Activated CD8-positive, alpha-beta memory T cell treated with anti-CD3 and anti-CD28 coated beads for 48 hours (primary cell): ENCODE measurements around the gene SLC6A3.

ENCODE experiments used
- DNase-seq, 3 experiments: peaks; one replicate each; pipeline ENCODE4 v3.0.0-alpha.2; 2020; ENCODE audit warnings: low read depth in 2 of 3, low spot score in 2 of 3

The SLC6A3 gene

DNA sequence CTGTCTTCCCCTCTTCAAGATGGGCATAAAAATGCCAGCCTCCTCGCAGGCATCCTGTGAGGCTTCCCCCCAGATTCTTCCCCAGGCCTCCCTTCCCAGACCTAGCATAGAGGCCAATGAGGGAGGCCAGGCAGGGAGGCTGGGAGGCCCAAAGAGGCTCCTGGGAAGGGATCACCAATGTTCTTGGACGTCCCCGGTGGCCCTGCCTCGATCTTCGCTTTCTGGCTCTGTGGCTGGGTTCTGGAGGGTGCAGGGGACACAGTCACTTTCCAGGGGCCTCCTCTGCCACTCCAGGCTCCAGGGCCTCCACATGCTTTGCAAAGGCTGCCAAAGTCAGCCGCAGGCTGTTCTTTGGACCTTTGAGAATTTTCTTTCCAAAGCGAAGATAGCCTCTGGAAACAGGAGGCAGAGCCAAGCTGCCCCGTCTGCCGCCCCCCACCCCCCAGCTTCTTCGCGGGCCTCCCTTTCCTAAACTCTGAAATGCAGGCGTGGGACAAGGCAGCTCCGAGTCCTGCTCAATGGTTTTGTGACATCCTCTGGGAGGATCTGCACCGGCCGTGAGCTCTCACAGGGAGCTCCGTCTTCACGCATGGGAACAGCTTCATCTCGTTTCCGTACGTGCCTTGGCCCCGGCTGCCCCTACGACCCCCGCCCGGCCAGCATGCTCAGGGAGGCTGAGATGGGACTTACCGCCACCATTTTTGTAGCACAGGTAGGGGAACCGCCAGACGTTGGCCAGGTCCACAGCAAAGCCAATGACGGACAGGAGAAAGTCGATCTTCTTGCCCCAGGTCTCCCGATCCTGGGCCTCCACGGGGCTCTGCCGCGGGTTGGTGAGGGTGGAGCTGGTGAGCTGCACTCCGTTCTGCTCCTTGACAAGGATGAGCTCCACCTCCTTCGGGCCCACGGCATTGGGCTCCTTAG, 2.8 kb downstream of the SLC6A3 start:
- no peak for DNase-seq

DNA sequence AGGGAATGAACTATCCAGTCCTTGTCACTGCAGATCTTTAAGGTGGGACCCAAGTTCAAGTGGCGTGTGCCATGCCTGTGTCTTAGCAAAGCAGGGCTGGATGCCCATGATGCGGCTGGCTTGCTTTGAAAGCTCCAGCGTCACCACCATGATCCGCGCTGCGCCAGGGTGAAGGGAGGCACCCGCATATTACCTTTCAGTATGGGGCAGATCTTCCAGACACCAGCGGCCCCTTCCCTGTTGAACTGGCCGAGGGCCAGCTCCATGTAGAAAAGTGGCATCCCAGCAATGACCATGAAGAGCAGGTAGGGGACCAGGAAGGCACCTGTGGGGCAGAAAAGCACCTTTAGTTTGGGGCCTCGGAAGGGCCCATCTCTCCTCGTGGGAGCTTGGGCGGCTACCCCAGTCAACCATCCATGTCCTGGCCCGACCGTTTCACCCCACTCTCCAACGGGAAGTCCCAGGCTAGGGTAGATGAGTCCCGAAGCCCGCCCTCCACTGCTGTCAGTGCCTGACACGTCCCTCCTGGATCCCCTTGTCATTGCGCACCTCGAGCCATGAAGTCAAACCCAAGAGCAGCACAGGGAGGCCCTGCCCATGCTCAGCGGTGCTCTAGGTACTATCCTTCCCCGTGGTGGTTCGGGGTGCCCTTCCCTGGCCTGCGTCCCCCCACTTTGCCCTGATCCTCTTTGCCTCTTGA, 3.9 kb downstream of the SLC6A3 start:
- DNase-seq: no peak

DNA sequence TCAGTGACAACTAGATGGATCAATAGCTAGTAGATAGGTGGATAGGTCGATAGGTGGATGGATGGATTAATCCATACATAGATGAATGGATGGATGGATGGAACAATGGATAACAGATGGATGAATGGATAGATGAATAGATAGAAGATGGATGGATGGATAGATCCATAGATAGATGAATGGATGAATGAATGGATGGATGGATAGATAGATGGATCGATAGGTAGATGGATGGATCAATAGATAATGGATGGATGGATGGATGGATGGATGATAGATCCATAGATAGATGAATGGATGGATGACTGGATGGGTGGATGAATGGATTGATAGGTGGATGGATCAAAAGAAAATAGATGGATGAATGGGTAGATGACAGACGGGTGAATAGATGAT, 5.1 kb downstream of the SLC6A3 start:
- DNase-seq: no peak

DNA sequence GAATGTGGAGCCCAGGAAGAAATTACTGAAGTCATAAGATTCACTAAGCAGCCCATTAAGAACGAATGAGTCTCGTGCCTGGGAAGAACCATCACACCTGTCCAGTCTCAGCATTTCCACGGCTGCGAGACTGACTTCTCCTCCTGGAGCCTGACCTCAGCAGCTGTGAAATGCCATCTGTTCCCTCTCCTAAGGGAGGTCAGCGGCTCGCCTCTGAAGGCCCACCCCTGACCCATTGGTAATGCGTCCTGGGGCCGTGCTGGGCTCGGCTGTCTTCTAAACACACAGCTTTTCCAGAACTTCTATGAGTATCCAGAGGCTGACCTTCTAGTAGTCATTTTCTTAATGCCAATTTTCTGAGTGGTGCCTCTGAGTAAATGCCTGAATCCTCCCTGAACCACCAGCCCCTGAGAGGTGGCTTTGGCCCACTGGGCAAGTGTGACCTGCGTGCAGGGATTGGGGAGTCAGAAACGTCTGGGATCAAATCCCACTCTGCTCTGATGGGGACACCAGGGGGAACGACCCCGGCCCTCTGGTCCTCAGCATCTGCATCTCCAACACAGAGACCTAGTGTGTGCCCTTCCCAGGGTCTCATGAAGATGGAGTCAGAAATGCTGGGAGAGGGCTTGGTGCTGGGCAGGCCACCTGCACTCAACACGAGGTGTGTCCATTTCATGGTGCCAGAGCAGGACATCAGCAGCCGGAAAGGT, 5.7 kb downstream of the SLC6A3 start:
- DNase-seq: no peak

DNA sequence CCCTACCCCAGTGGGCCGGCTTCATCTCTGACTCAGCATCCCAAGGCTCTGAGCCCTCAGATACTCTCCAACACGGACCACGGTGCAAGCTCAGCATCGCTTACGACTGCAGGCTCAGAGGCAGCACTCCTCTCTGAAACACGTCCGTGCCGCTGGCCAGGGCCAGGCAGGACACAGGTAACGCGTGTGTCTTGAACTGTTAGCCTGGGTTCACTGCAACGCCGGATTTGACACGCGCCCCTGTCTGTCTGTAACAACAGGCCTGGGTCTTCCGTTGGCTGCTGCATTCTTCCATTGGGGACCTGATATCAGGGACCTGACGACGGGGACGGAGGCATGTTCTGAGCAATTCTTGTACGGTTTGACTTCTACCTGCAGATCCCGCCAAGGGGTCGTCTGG, 6.4 kb downstream of the SLC6A3 start:
- DNase-seq: no peak

DNA sequence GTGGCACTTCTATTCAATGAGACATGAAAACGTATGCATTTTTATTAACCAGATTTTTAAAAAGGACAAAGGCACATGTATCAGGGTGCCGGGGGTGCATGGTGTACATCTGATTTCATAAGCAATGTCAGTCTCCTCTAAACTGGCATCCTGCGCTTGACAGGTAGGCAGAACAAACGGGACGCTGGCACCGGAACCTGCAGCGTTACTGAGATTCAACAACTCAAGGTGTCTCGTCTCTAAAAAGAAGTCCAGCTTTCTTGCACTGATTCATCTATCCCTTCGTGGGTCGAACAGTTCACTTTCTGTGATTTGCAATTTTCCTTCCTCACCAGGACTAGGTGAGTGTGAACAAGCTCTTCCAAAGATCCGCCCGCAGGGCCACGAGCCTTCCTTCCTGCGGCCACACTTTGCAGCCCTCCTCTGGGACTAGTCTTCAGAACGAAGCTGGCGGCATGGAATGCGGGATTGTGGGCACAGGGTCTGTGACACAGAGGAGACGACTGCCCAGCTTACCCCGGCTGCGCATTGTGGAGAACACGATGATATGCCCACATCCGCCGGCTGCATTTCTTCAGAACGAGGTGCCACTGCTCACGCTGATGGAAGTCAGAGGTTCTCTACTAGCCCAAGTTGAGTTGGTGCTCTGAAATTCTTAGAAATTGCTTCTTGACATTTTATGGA, 7.2 kb downstream of the SLC6A3 start:
- DNase-seq: no peak

DNA sequence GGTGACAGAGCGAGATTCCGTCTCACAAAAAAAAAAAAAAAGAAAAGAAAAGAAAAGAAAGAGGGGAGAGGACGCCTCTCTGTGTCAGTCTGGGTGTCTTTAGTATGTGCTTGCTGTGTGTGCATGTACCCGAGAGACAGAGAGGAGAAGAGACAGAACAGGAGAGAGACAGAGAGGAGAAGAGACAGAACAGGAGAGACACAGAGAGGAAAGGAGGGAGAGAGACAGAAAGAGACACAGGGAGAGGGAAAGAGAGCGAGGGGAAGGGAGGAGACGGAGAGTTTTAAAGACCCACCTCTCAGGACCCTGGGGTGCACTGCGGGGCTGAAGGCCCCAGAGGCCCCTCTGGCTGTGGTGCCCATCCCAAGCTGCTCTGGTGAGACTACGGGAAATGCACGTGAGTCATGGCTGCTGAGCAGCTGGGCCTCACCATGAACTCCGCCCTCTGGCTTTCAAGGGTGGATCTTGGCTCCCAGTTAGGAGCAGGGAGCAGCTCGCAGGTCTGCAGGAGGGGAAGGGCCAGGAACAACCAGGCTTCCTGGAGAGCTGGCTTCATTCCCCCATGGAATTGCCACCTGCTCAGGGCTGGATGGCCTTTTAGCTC, 7.9 kb downstream of the SLC6A3 start:
- DNase-seq: no peak

DNA sequence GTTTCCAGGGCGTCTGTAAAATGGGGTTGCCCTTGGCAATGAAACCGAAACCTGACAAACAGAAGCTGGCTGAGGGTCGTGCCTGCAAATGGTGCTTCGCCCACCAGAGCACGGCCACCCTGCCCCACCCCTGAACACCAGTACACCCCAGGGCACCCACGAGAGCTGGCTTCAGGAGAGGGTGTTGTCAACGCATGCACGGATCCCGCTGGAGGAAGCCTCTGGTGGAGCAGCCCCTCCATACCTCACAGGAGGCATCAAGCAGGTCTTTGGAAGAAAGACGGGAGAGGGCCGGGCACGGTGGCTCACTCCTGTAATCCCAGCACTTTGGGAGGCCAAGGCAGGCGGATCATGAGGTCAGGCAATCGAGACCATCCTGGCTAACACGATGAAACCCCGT, 8.6 kb downstream of the SLC6A3 start:
- no peak for DNase-seq

DNA sequence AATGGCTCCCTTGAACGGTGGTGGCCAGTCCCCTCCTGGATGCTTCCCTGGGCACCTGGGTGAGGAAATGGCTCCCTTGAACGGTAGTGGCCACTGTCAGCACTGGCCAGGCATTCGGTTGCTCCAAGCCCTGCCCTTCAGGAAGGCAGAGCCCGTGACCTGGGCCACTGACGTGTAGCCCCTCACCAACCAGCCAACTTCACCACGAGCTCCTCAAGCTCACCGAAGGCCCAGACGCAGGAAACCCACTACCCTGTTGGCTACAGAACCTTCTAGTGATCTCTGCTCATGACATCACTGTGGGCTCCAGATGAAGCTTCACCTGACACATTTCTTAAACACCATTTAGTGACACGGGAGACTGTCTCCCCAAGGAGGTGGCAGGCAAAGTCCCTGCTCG, 9.2 kb downstream of the SLC6A3 start:
- no peak for DNase-seq

DNA sequence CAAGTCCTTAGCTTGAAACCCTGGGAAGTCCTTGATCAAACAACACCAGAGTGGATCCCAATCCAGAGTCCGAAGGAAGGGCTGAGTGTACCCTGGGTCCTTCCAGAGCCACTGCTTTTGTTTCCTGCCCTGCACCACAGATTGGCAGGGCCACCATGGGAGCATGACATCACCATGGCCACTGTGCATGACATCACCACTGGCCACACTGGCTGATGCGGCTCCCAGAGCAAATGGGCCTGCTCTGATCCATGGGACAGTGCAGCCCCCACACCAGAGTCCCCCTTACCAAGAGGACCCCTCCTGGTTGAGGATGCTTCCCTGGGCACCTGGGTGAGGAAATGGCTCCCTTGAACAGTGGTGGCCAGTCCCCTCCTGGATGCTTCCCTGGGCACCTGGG, 9.9 kb downstream of the SLC6A3 start:
- no peak for DNase-seq

DNA sequence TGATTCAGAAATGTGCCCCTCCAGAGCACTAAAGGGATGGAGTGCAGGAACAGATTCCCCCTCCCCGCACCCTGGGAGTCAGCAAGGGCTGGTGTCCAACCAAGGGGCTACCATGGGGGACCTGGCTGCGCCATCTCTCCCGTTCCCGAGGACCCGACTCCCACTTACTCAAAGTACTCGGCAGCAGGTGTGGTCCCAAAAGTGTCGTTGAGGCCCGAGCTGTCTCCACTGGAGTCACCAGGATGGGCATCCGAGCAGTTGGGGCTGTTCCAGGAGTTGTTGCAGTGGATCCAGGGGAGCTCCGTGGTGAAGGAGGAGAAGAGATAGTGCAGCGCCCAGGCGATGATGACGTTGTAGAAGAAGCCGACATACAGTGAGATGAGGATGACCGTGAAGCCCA, 12.9 kb downstream of the SLC6A3 start:
- no peak for DNase-seq

DNA sequence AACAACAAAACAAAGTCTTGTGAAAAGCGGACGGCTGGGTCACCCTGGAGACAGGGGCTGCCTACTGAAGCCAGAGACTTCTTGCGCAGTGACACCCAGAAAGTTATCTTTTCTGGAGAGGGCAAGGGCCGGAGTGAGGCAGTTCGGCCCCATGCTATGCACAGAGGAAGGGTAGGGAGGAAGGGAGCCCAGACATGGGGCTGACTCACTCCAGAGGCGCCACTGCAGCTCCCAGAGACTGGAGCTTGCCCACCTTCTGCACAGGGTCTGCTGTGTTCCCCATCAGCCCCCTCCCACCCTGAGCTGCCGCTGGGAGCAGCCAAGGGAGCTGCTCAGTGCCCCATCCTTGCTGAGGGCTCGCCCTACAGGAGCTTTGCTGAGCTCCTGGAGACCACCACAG, 13.3 kb downstream of the SLC6A3 start:
- DNase-seq: no peak

DNA sequence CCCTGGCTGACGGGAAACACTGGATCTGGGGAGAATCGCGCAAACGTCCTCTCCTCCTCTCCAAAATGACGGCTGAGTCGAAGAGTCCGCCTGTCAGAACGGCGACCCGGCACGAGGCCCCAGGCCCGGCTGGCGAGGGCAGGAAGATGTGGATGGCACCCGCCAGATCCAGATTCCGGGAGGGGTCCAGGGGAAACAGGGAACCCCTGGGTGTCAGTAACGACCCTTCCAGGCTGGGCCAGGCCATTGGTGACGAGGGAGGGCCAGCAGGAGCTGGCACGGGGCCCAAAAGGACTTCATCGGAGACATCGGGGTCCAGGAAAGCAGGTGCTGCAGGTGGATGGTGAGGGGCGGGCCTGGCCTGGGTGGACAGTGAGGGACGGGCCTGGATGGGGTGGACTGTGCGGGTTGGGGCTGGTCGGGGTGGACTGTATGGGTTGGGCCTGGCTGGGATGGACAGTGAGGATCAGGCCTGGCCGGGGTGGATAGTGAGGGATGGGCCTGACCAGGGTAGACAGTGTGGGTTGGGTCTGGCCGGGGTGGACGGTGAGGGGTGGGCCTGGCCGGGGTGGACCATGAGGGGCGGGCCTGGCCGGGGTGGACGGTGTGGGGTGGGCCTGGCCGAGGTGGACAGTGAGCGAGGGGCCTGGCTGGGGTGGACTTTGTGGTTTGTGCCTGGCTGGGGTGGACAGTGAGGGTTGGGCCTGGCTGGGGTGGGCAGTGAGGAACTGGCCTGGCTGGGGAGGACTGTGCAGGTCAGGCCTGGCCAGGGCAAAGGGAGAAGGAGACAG, 14.0 kb downstream of the SLC6A3 start:
- DNase-seq: no peak

DNA sequence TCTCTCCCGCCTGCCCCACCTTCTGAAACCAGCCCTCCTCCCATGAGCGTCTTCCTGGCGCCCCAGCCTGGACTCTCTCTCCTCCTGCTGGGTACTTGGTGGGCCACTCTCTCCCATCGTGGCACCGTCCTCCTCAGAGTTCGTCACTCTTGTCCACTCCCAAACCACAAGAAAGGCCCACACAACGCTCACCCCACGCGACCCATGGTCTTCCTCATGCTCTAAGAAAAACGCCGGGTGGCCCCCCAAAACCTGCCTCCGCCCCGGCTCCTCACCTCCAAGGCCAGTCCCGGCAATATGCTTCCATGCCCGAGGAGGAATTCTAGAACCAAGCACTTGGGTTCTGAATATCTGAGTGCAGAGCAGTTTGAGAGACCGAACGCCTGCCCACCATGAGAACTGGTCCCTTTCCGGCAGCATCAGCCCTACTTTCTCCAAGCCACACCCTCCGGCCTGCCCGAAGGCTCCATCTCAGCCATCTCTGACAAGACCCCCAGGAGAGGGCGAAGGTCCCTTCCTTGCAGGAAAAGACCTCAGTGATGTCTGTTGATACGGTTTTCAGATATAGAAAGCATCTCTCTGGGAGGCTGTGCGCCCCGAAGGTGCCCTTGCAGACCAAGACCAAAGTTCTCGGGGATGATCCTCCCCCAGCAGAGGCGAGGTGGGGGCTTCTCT, 15.0 kb downstream of the SLC6A3 start:
- no peak for DNase-seq

DNA sequence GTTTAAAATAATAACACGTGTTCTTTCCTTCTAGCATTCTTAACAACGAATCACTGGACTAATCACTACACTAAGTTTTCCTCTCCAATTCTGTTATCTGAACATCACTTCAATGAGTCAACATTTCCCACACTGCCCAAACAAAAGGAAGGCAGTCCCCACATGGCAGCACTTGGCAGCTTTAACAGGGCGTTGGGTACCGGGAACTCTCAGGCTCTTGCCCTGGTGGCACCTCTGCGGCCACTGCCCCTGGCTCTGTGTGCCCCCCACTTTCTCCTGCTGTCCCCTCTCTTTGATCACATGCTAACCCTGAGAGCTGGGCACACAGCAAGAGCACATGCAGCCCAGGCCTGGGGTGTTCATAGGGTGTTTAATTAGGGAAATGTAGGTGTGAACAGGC, 15.7 kb downstream of the SLC6A3 start:
- DNase-seq: no peak

DNA sequence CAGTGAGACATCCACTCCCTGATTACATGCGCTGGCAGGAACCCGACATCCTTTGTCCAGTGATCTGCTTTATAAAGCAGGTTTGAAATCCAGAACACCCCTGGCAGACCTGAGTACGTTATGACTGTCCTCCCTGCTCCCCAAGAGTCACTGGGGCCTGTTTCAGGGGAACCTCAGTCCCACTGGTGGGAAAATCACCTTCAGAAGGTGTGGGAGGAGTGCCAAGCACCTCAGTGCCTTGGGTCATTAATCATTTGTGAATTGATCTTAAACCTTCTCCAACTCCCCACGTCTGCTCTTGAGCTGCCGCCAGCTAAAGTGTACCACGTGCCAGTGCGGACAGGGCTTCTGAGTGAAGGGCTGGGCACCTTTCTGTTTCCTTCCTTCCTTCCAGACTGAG, 16.2 kb downstream of the SLC6A3 start:
- DNase-seq: no peak

DNA sequence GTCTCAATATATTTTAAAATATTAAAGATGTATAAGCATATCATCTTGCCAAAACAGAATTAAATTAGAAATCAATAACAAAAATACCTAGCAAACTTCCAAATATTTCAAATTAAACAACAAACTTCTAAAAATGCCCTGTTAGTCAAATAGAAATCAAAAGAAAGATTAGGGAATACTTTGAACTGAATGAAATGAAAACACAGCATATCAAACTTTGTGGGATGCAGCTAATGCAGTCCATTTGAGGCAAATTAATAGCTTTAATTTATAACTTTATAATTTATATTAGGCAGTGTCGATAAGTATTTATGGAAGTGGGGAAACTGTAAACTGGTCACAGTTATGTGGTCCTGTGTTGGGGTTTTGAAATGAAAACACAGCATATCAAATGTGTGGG, 17.1 kb downstream of the SLC6A3 start:
- DNase-seq: no peak

DNA sequence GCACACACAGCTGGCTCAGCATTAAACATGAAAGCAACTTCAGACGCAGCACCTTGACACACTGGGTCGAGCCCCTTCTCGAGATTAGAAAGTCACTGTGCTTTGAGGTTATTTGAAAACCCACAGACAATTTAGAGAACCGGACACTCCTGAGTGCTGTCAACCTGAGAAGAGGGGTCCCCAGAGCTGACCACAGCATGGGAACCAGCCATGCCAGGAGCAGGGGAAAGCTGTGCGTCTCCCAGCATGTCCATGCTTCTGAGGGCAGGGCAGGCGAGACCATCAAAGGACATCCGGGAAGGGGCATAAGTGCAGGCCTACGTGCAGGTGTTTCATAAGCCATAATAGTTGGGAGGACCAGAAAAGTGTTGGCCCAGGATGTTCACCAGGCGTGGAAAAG, 20.5 kb downstream of the SLC6A3 start:
- no peak for DNase-seq

DNA sequence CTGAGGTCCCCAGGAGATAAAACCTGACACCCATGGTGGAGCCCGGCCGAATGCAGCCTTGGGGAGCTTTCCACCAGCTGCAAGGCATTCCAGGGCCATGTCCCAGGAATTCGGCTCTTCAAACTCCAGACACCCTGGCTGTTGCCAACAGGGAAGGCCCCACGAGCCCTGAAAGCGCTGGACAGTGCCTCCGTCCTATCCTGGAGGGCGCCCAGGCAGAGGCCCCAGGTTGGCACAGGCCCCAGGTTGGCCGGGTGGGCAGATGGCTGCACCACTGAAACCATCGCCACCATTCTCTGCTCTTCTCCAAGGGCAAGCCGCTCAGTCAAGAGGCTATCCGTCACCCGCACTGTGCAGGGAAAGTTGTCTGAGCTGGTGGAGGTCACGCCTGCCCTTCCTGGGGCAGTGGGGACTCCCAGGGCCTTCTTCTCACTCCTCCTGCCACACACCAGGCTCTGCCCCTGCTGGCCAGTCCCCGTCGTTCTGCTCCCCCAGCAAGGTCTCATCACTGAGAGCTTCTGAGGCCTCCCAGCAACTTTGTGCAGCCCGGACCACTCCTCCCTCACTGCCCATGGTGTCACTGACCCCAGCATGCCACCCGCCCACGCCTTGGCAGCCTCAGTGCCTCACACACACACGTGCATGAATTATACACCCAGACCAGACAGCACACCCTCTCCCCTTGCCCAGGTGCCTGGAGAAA, 21.2 kb downstream of the SLC6A3 start:
- DNase-seq: no peak
